GOT3 (cell line): Measurements from ENCODE around the gene TRPM7.
"Not testable (repeated sequence)": the region's sequence is repeated elsewhere in the genome, so short reads cannot be mapped to it uniquely, and the experiment has no call there.

Source experiments
- DNase-seq: peaks from one replicate; lab custom pipeline; 2025; ENCODE audit warnings: mixed read lengths; lab: John Stamatoyannopoulos, UW

The TRPM7 gene

GRCh38 chr15:50576166-50576565, 110.4 kb downstream of the TRPM7 start:
- no peak for DNase-seq

GRCh38 chr15:50573842-50574241, 112.8 kb downstream of the TRPM7 start:
- not testable (repeated sequence) for DNase-seq

GRCh38 chr15:50563756-50564155, 122.8 kb downstream of the TRPM7 start:
- no peak for DNase-seq

- DNase-seq, result no peak
These were observed 123.6 kb downstream of the TRPM7 start for GRCh38 chr15:50562735-50563640.

- no peak for DNase-seq
These were observed 128.6 kb downstream of the TRPM7 start for GRCh38 chr15:50558012-50558411.

GRCh38 chr15:50556642-50557371, 129.8 kb downstream of the TRPM7 start:
- DNase-seq, result no peak

GRCh38 chr15:50552238-50552637, 134.4 kb downstream of the TRPM7 start:
- DNase-seq, result no peak

GRCh38 chr15:50549326-50549725, 137.3 kb downstream of the TRPM7 start:
- DNase-seq, result no peak

- DNase-seq, result no peak
These were observed 140.0 kb downstream of the TRPM7 start, which contains the start of gene USP50 for GRCh38 chr15:50546566-50546965. Gene USP50 (minus strand): TSS chr15:50546666. CDS start chr15:50546525, 141 bp downstream.

GRCh38 chr15:50544368-50544767, 142.2 kb downstream of the TRPM7 start:
- no peak for DNase-seq

- no peak for DNase-seq
These were observed 143.0 kb downstream of the TRPM7 start for GRCh38 chr15:50543556-50543955.

- DNase-seq, result no peak
These were observed 143.7 kb downstream of the TRPM7 start for GRCh38 chr15:50542887-50543210.

GRCh38 chr15:50531766-50532165, 154.8 kb downstream of the TRPM7 start:
- no peak for DNase-seq

GRCh38 chr15:50531163-50531562, 155.4 kb downstream of the TRPM7 start:
- no peak for DNase-seq

GRCh38 chr15:50523851-50524251, 162.7 kb downstream of the TRPM7 start:
- DNase-seq, result no peak

GRCh38 chr15:50519740-50520425, 166.7 kb downstream of the TRPM7 start:
- DNase-seq, result no peak

- no peak for DNase-seq
These were observed 173.6 kb downstream of the TRPM7 start for GRCh38 chr15:50513001-50513400.
